T-helper 22 cell (primary cell): ENCODE data around the gene GOPC.
A peak's percentile ranks its signal among the peaks of the same experiment; 100 is the strongest.
"Not testable (repeated sequence)": the region's sequence is repeated elsewhere in the genome, so short reads cannot be mapped to it uniquely, and the experiment has no call there.

Source experiments
- DNase-seq: peaks from one replicate; pipeline ENCODE4 v3.0.0-alpha.2; 2020; ENCODE audit warnings: low read depth

The GOPC gene

DNA sequence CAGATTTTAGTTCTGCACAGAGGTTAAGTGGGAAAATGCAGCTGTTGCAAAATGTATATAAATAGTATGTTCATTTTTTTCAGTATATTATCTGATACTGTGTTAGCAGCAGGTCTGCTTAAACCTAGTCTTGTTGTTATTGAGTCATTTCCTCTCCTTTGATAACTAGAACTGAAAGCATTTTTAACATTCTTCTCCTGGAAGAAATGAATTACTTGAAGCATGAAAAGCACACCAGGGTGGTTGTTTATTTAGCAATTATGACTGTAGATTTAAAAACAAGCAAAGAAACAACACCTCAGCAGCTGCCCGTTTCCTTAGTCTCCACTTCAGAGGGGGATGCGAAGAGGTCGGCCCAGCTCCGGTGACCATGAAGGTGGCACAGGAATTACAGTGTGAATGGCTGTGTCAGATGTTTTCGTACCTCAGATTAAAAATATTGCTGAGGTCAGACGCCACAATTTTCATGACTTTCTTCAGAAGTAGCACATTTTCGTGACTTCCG is 53.5 kb downstream of the GOPC start:
- no peak for DNase-seq

DNA sequence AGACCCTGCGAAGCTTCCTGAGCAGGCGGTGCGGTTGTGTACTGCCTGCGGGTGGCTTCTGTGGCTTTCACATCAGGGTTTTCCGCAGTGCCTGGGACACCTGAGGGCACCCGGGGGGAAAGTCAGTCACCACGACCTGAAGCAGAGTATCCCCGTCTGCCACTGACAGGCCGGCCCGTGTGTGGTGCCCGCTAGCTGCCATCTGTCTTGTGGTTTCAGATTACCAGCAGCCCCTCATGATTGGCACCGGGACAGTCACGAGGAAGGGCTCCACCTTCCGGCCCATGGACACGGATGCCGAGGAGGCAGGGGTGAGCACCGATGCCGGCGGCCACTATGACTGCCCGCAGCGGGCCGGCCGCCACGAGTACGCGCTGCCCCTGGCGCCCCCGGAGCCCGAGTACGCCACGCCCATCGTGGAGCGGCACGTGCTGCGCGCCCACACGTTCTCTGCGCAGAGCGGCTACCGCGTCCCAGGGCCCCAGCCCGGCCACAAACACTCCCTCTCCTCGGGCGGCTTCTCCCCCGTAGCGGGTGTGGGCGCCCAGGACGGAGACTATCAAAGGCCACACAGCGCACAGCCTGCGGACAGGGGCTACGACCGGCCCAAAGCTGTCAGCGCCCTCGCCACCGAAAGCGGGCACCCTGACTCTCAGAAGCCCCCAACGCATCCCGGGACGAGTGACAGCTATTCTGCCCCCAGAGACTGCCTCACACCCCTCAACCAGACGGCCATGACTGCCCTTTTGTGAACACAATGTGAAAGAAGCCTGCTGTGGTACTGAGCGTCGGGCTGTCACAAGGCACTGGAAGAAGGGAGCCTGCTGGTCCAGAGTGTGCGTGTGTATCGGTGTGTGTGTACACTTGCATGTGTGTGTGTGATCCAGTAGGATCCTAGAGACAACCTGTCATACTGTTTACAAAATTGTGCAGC is 54.4 kb downstream of the GOPC start:
- peak; percentile 13 for DNase-seq

DNA sequence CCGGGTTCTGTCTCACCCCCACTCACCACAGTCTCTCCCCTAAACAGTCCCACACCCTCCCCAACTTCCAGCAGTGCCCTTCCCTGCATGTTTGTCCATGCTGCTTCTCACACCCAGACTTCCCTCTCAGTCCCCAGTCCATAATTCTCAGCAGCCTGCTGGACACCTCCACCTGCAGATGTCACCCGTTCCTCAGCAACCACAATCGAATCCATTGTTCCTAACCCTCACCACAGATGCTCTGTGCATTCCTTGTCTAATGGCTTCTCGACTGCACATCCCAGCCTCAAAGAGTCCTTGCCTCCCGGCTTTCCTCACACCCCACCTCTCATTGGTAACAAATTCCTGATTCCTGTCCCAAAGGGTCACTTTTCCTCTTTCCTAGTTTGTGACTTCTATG is 55.6 kb downstream of the GOPC start:
- DNase-seq: no peak

DNA sequence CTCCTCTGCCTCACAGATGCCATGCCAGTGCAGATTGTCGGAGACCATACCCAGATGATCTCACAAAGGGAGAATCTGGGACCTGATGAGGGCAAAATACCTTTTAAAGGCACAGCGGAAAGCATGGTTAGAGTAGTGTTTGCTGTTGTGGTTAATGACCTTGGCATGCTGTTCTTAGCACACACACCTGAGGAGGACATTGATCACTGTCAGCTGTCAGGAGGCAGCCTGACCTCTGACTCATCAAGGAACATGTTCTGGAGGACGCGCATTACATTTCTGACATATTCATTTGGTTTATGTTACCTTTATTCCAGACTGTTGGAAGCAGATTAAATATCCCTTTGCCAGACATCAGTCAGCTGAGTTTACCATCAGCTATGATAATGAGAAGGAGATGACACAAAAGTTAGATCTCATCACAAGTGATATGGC is 57.1 kb downstream of the GOPC start:
- no peak for DNase-seq

DNA sequence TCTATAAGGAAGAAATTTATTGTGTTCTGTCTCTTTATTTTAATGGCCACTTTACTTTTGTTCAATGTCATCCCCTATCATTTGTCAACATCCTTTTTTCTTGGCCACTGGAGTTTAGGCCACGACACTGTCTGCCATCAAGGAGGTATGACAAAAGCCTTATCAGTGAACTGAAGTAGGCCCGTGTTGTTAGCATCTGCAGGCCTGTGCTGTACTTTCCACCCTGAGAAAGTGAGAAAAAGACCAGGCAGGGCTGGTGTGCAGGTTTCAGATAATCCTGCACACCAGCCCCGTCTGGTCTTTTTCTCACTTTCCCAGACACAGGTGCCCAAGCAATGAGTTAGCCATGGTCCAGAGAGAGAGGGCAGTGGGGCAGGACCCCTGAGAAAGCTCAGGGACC is 57.6 kb downstream of the GOPC start:
- DNase-seq: no peak

DNA sequence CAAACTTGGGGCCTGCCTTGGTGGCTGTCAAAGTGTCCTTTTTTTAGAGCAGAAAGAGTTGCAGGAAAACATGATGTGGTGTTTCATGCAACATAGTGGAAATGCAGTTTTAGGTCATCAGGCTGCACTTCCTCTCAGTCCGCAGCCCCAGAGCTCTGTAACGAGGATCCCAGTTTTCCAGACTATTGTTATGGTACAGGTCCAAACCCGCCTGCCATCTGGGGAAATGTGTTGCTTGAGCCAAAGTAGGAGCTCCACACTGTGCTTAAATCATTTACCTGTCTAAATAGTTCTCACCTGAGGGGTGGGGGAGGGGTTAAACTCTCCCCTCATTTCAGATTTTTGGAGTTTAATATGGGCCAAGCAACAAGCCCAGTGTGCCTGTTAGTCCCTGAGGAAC is 59.8 kb downstream of the GOPC start:
- no peak for DNase-seq

DNA sequence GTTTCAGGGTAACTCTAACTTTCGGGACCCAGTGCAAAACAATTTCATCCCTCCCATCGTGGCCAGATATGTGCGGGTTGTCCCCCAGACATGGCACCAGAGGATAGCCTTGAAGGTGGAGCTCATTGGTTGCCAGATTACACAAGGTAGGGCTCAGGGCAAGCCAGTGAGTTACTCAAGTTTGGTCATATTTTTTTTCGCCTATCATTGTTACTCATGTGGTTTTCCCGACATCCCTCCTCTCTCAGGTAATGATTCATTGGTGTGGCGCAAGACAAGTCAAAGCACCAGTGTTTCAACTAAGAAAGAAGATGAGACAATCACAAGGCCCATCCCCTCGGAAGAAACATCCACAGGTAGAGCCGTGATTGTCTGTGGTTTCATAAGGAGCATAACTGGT is 61.6 kb downstream of the GOPC start:
- DNase-seq: no peak

DNA sequence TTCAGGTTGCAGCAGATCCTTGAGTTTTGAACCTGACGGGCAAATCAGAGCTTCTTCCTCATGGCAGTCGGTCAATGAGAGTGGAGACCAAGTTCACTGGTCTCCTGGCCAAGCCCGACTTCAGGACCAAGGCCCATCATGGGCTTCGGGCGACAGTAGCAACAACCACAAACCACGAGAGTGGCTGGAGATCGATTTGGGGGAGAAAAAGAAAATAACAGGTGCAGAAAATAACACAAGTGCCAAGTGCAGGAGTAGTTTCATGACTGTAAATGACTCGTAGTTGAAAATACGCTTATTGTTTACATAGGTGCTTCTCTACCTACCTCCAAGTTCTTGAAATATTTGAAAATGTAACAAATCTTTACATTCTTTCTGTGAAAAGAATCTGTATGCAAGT is 63.7 kb downstream of the GOPC start:
- no peak for DNase-seq

DNA sequence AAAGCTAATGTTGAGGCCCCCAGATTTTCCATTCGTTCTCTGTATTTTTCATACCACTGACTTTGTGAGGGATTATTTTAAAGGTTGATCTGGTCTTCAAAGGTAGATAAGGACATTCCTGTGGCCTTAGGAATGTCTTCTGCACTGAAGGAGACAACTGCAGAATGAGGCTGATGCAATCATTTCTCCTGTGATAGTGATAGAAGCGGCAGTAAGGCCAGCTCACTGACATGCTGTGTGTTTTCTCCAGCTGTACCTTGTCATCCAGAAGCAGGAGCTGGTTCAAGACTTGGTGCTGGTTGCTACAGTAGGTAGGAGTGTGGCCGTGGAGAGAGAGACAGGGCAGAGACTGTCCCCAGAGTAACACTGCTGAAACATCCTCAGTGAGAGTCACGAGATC is 66.0 kb downstream of the GOPC start:
- DNase-seq: no peak

DNA sequence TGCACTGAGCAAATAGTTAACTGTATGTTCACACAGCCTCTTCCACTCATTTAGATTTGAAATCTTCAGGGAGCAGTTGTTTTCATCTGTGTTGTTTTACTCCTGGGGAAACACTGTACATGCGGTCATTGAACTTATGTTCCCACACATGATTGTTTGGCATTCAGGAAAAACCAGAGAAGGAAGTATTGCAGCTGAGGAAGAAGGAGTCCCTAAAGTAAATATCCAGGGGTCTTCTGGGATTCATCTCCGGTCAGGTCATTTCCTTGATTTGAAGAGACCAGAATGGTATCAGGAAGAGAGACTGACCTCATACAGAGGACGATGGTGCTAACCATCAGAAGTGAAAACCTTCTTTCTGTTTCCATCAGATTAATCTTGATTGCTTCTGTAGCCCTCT is 67.3 kb downstream of the GOPC start:
- no peak for DNase-seq

DNA sequence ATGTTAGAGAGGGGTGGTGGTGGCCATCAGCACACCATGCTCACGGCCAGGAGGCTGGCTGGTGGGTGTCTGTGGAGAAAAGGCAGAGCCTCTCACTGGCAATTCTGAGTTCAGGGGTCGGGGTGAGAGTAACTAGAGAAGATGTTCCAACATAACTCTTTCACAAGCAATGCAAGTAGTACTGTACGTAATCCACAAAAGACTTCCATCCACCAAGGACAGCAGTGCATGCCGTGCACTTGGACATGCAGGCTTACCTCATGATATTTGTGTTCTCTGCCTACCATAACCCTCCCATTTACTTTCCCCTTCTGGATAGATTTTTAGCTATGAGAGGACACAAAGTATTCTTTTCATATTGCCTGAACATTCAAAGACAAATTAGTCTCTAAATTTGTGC is 68.5 kb downstream of the GOPC start:
- DNase-seq: no peak

DNA sequence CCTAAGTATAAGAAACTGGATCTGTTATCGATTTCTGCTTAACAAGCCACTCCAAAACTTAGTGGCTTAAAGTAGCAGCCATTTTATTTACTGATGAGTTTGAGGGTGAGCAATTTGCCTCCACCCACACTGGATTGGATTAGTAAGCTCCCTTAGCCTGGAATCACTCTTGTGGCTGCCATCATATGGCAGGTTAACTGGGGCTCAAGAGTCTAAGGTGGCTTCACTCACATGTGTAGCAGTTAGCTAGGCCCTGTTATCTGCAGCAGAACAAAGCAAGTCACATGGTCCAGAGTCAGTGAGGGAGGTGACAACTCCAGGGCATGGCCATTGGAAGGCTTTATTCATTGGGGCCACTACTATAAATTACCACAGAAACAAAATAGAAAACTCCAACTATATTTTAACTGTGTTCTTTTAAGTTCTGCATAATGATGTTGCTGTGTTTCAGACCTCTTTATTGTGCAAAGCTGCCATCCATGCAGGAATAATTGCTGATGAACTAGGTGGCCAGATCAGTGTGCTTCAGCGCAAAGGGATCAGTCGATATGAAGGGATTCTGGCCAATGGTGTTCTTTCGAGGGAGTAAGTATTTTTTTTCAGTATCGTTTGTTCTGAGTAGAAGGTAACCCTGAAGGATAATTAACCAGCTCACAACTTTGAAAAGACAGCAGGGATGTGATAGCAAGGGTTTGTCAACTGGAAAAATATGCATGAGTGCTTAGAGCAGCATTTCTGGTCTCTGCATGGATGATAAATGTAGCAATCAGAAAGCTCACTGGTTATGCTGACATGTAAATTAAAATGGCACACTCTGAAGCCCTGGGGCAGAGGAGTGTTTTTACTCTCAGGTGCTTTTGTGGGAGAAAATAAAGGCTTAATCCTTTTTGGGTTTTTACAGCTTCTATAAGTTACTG is 70.2 kb downstream of the GOPC start:
- DNase-seq: no peak

DNA sequence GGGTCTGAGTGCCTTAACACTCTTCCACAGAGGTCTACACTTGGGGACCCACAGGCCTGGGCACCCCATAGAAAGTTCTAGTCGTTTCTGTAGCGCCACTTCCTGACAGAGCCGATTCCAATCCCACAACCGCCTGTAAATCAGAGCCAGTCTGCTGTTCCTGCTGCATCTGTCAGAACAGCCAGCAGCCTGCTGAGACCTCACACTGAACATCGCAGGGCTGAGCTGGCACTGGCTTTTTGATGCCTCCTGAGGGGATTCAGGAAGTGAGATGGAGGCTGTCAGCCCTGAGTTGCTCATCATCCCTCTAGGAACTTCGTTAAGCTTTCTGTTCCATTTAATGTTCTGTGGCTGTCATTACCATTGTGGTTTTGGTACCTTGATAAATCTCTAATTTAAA is 71.0 kb downstream of the GOPC start:
- DNase-seq: no peak

DNA sequence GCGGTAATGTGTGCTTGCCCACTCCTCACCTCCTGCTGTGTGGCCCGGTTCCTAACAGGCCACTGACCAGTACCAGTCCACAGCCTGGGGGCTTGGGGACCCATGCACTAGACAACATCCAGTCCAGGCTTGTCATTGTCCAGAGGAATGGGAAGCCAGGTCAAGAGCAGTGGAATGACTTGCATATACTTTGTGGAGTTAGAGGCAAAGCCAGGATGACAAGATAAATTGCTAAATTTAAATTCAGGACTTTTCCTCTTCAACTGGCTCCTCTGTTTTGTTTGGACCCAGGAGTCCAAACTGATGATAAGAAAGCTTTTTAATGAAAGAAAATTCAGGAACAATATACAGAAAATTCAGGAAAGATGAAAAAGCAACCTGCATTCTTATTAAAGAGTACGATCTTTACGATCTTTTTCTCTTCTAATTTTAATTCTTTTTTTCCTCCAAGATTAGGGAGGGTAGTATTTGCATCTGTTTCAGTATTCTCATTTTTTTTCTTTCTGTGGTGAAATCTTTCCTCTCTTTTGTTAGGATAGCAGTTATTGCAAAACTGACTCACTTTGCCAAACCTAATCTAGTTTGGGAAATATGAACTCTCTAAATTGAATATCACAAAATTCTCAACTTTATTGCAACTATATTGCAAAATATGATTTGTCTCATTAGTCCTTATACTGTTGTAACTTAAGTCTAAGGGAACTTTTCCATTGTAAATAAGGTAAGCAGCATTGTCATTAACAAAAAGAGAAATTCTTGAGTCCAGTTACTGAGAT is 71.7 kb downstream of the GOPC start:
- DNase-seq: no peak

DNA sequence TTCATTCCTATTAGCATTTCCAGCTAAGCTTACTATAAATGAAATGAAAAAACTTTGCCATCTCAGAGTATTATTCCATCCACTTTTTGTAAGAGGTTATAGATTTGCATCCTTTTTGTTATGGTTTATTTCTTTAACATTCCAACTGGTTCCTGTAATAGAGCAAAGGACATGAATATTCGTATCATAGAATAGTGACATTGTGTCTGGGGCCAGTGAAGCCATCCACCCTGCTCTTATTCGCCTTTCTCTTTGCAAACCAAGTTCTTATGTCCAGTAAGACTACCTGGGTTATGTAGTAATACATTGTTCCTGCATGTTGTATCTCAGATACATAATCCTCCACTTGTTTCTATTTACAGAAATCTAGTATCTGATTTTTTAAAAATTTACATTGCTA is 76.7 kb downstream of the GOPC start:
- DNase-seq: no peak

DNA sequence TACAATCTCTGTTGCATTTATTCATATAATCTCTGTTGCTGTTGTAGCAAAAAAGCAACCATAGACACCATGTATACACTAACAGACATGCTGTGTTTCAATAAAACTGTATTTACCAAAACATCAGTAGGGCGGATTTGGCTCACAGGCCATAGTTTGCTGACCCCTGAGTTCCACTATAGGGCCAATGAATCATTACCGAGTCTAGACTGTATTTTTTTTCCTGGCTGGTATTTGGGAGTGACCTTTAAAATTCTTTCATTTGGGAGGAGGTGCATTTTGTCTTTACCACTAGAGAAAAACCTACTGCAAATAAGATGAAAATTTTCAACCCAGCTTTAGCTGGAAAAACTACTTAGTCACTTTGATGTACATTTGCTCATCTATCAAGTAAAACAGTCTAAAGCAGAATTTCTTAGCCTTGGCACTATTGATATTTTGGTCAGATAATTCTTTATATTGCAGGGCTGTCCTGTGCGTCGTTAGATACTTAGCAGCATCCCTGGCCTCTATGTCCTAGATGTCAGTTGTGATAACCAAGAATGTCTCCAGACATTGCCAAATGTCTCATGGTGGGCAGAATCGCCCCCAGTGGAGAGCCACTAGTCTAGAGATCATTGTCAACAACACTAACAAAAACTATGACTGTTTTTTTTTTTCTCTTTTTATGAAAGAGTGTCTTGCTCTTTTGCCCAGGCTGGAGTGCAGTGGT is 80.4 kb downstream of the GOPC start:
- DNase-seq: no peak

DNA sequence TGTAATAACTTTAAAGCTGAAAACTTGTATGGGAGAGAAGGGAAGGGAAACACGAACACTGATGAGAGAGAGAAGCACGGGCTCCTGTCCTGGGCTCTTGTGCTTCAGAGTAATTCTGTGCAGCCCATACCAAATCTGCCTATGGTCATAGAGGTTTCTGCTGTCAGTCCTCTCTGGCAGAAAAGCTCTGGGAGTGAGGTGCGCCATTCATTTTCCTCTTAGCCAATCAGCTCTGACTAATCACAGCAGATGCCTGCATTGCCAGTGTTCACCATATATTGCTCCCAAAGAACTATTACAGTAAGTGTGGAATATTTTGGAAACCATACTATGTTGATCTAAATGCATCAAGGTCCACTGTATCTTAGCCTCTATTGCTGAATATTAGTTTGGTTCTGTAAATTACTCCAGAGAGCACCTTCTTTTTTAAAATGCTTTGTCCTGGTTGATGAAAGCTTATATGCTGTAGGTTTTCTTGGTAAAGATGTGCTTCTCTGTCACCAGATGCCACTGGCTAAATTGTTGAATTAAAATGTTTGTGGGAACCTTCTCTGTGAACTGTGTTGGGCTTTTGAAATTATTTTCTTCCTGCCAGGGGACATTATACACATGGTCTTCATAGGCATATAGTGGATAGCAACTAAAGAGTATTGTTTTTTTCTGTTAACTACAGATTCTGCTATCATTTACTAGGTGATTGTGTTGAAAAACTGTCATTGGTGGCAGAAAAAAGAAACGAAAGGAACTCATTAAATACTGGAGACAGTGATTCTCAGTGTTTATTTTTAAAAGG is 81.5 kb downstream of the GOPC start:
- no peak for DNase-seq

DNA sequence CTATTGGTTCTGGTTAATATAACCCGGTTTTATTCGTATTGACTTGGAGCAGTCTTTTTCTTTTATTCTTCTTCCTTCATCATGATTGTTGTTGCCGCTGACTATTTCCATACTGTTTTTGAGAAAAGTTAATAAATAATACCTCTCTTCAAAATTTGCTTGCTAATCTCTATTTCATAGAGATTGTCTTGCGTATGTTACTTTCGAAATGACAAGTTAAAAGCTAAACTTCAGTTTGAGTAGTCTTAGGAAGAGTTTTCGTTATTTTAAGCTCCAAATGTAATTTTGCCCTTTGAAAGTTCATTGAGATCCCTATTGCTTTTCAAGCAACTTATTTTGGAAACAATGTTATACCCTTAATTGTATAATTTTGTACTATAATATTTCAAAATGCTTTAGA is 83.4 kb downstream of the GOPC start:
- DNase-seq: no peak

DNA sequence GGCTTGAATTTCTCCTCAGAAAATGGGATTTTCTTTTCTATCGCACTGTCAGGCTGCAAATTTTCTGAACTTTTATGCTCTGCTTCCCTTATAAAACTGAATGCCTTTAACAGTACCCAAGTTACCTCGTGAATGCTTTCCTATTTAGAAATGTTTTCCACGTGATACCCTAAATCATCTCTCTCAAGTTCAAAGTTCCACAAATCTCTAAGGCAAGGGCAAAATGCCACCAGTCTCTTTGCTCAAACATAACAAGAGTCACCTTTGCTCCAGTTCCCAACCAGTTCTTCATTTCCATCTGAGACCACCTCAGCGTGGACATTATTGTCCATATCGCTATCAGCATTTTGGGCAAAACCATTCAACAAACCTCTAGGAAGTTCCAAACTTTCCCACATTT is 84.3 kb downstream of the GOPC start:
- DNase-seq: not testable (repeated sequence)

DNA sequence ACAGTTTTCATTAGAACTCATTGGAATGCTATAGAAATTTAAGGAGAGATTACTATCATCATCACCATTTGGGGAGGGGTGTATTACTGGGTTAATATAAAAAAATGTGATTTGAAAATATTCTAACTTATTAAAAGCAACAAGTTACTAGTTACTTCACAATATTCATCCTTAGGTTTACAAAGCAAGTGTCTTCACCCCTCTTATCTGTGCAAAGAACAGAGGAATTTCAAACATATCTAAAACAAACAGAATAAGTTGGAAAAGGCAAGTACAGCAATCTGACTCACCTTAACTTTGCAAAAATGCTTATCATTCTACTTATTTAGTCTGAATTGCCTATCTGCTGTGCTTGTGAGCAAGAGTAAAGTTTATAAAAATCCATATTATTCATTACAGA is 87.0 kb downstream of the GOPC start:
- DNase-seq: no peak

DNA sequence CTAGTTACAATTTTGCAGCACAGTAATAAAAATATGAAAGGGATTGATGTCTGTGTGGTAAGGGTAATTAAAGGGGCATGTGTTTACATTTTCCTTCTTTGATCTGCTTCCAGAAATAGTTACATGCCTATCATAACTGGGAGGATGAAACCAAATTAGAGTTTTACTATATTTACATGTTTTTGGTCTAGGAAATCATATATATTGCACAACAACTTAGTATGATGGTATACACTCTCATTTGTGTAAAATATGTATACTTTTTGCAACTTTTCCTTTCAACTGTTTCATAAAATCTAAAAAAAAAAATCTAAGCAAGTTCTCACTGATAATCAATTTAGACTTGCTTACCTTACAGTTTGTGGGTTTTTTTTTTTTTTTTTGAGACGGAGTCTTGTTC is 87.7 kb downstream of the GOPC start:
- no peak for DNase-seq
